HG02798 (cell line): Measurements from ENCODE around the gene LNPEP.
A peak's percentile ranks its signal among the peaks of the same experiment; 100 is the strongest.
"Not testable (repeated sequence)": the region's sequence is repeated elsewhere in the genome, so short reads cannot be mapped to it uniquely, and the experiment has no call there.

Experiments
- ATAC-seq: cut with Tn5 transposase; IDR thresholded peaks from one replicate; pipeline ENCODE4 v1.9.1; 2021; ENCODE audit warnings: mild to moderate bottlenecking; ENCODE audit not compliant: unreplicated experiment, poor library complexity

The LNPEP gene

GRCh38 chr5:96928931-96929708 lies 6.8 kb upstream of the LNPEP start:
- no peak for ATAC-seq

GRCh38 chr5:96930058-96930457 lies 5.8 kb upstream of the LNPEP start:
- ATAC-seq = no peak

- ATAC-seq = no peak
Measured at GRCh38 chr5:96930589-96930988, 5.3 kb upstream of the LNPEP start.

- not testable (repeated sequence) for ATAC-seq
Measured at GRCh38 chr5:96931037-96931436, 4.8 kb upstream of the LNPEP start.

GRCh38 chr5:96931605-96932004 lies 4.3 kb upstream of the LNPEP start:
- ATAC-seq = no peak

- ATAC-seq = no peak
Measured at GRCh38 chr5:96932026-96932425, 3.9 kb upstream of the LNPEP start.

GRCh38 chr5:96933764-96934707 lies 1.8 kb upstream of the LNPEP start:
- no peak for ATAC-seq

GRCh38 chr5:96934708-96935558 lies 947 bp upstream of the LNPEP start:
- peak; percentile 68 for ATAC-seq

- ATAC-seq = peak; percentile 16
Measured at GRCh38 chr5:96936431-96937320, 796 bp downstream of the LNPEP start.

GRCh38 chr5:96940586-96940985 lies 4.7 kb downstream of the LNPEP start:
- no peak for ATAC-seq

GRCh38 chr5:96941140-96941539 lies 5.3 kb downstream of the LNPEP start:
- no peak for ATAC-seq

GRCh38 chr5:96942078-96942477 lies 6.2 kb downstream of the LNPEP start:
- ATAC-seq = no peak

- ATAC-seq = no peak
Measured at GRCh38 chr5:96942911-96943310, 7.0 kb downstream of the LNPEP start.

GRCh38 chr5:96943799-96944198 lies 7.9 kb downstream of the LNPEP start:
- no peak for ATAC-seq

- no peak for ATAC-seq
Measured at GRCh38 chr5:96945144-96945897, 9.4 kb downstream of the LNPEP start.

- no peak for ATAC-seq
Measured at GRCh38 chr5:96946381-96946780, 10.5 kb downstream of the LNPEP start.

GRCh38 chr5:96952118-96952750 lies 16.4 kb downstream of the LNPEP start:
- ATAC-seq = no peak

- no peak for ATAC-seq
Measured at GRCh38 chr5:96952974-96953730, 17.3 kb downstream of the LNPEP start.
